ENCODE data around the gene TMEM100.

DNA sequence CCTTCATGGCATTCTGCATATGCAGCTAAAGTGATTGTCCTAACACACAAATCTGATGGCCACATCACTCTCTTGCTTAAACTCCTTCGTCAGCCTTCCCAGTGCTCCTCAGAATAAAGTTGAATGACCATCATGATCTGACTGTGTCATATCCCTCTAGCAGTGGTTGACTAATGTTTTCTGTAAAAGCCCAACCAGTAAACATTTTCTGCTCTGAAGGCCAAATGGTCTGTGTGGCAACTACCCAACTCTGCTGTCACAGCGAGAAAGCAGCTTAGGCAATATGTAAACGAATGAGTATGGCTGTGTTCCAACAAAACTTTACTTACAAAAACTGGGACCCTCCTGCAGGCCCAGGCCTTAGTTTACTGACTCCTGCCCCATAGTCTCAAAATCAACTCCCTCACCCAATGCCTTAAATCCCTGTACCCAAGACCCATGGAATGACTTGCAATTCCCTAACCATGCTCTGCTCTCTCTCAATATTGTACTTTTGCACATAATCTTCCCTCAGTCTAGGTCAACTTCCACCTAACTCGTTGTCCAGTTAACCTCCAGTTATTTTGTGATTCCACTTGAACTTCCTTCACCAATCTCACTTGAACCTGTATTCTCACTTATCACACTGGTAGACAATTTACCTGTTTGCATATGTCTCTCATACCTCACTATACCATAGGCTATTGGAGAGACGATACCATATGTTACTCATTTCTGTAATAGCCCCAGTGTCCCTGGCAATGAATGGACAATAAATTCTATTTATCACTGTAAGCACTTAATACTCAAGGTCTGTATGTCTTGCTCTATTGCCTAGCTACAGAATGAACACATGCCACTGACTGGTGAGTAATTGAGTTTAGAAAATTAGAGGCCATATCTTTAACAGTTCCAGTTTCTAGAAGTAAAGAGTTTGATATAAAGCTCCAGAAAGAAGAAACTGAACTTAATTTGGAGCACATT lies 29.1 kb downstream of the TMEM100 start:
- TF ChIP-seq CTCF (IDR thresholded peaks at IDR 0.05; ENCODE audit: borderline replicate concordance, extremely low read depth, low read length, poor library complexity, severe bottlenecking) (no peak), EZH2 (IDR thresholded peaks at IDR 0.05; ENCODE audit: borderline replicate concordance, low read depth, low read length, severe bottlenecking) (no peak)

Data from DND-41 (cell line).